EH (cell line): ENCODE data around the gene MASTL.

Experiments used
- DNase-seq: peaks from one replicate; pipeline ENCODE4 v3.0.0-alpha.2; 2015; ENCODE audit warnings: low read depth

The MASTL gene

DNA sequence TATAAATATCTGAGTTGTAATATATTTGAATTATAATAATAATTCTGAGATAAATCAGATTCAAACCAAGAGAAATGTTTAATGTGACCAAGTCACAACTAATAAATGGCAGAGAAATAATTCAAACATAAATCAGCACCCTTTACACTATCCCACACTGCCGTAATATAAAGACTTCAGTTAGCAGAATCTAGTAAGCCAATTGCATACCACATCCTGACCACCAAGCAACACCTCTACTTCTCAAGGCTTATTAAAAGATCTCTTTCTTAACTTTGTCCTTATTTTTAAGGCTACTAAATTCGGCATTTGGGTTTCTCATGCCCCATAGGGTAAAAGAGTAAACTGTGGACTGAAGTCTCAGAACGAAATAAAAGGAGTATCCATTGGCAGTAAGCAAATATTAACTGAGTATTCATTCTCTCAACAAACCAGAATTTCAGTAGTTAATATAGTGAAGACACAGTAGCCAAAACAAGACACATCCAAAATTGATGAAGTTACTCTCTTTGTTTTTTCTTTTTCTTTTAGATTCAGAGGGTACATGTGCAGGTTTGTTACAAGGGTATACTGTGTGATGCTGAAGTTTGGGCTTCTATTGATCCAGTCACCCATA is 70.6 kb downstream of the MASTL start:
- no peak for DNase-seq

DNA sequence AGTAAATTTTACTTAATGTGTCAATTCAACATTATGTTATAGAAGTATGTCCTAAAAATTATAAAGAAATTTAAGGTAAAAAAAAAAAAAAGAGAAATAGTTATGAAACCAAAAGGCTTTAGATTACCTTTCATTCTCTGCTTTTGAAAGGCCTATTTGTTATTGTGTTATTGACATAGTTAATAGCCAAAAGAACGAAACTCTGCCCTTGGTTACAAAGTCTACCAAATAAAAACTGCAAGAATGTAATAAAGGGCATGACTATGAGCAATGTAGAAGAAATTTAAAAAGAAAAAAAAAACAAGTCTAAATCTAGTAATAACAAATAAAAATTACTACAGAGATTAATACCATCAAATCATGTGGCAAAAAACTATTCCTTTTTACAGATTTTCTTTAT is 74.9 kb downstream of the MASTL start:
- no peak for DNase-seq

DNA sequence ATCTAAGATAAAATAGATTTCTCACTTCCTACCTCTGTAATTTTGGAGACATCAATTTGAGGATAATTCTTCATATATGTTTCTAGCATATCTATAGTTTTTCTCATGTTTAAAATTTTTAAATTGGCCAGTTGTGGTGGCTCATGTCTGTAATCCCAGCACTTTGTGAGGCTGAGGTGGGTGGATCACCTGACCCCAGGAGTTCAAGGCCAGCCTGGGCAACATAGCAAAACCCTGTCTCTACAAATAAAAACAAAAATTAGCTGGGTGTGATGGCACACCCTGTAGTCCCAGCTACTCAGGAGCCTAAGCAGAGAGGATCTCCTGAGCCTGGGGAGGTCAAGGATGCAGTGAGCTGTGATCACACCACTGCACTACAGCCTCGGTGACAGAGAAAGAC is 80.6 kb downstream of the MASTL start:
- no peak for DNase-seq
